OCI-LY3 (cell line): ENCODE data around the gene DUSP14.

ENCODE experiments used
- CTCF ChIP-seq: fragments of 200-600, 300-600 bp; sonication (generic); IDR thresholded peaks from 2 replicates; pipeline ENCODE4 v1.5.1; 2014; ENCODE audit warnings: antibody characterized with exemption, low read length, low read depth
- EZH2phosphoT487 ChIP-seq: fragments of 200-600 bp; shearing (Covaris generic); IDR thresholded peaks from 2 replicates; pipeline ENCODE4 v1.6.1; 2018; ENCODE audit warnings: antibody characterized with exemption, mixed run types, low read depth

GRCh38 chr17:37462492-37462891 lies 27.2 kb upstream of the DUSP14 start:
- TF ChIP-seq CTCF: no peak
- no peak for TF ChIP-seq EZH2phosphoT487
